Measurements from ENCODE around the gene BARD1. TPM values are rescaled to one million over a fixed set of nuclear protein-coding genes. Genes with fewer than 3 reads are reported as not detected.
"Not testable (repeated sequence)": the region's sequence is repeated elsewhere in the genome, so short reads cannot be mapped to it uniquely, and the experiment has no call there.

Gene BARD1
- total RNA-seq, 1 donor from 2014 or later = 13.9 TPM

GRCh38 chr2:214699236-214699635 is 110.2 kb downstream of the BARD1 start:
- H3K4me3 ChIP-seq (ENCODE audit: insufficient read depth, low read depth, low read length) = no peak overlapping the region
- TF ChIP-seq EZH2 (IDR thresholded peaks at IDR 0.05; ENCODE audit: insufficient read depth, low read length) (no peak), CTCF (IDR thresholded peaks at IDR 0.05; ENCODE audit: insufficient read depth, low read depth, low read length) (no peak)
- H4K20me1 ChIP-seq (ENCODE audit: insufficient read depth, low read length) = no peaks in the 10 kb centered on the region
- no peak overlapping the region for H3K9ac ChIP-seq (ENCODE audit: low read length)
- H3K4me3 Mint-ChIP-seq (ENCODE audit: unreplicated experiment) = no peak overlapping the region
- H3K79me2 ChIP-seq (ENCODE audit: insufficient read depth, low read length) = no peaks in the 10 kb centered on the region
- H3K4me2 ChIP-seq (ENCODE audit: low read length) = no peak overlapping the region
- no peak overlapping the region for H2AFZ ChIP-seq (ENCODE audit: low read depth, low read length)
- no peaks in the 10 kb centered on the region for H3K36me3 Mint-ChIP-seq (ENCODE audit: low read depth, unreplicated experiment)
- H3K27ac ChIP-seq (ENCODE audit: low read depth, low read length) = no peak overlapping the region
- no peaks in the 10 kb centered on the region for H3K27me3 Mint-ChIP-seq (ENCODE audit: low read depth, unreplicated experiment)
- no peaks in the 10 kb centered on the region for H3K9me3 ChIP-seq (ENCODE audit: insufficient read depth, low read depth, low read length)
- H3K4me1 Mint-ChIP-seq (ENCODE audit: low read depth, unreplicated experiment) = peaks cover 10% of the 10 kb centered on the region
- H3K36me3 ChIP-seq (ENCODE audit: insufficient read depth, low read length) = no peaks in the 10 kb centered on the region
- peaks cover 9% of the 10 kb centered on the region for H3K9me3 Mint-ChIP-seq (ENCODE audit: unreplicated experiment)
- H3K4me1 ChIP-seq (ENCODE audit: insufficient read depth, low read length) = no peaks in the 10 kb centered on the region
- H3K27me3 ChIP-seq (ENCODE audit: insufficient read depth, low read length) = no peaks in the 10 kb centered on the region
- no peak overlapping the region for H3K27ac Mint-ChIP-seq (ENCODE audit: unreplicated experiment)
- FAIRE-seq (no peak), DNase-seq (ENCODE audit: low read depth) (peak; percentile 29)

- Histone ChIP-seq H3K4me1 (ENCODE audit: insufficient read depth, low read length) (no peaks in the 10 kb centered on the region), H3K9me3 (ENCODE audit: insufficient read depth, low read depth, low read length) (no peaks in the 10 kb centered on the region), H3K79me2 (ENCODE audit: insufficient read depth, low read length) (no peaks in the 10 kb centered on the region), H2AFZ (ENCODE audit: low read depth, low read length) (no peak overlapping the region), H4K20me1 (ENCODE audit: insufficient read depth, low read length) (no peaks in the 10 kb centered on the region), H3K27ac (ENCODE audit: low read depth, low read length) (no peak overlapping the region), H3K4me3 (ENCODE audit: insufficient read depth, low read depth, low read length) (no peak overlapping the region), H3K27me3 (ENCODE audit: insufficient read depth, low read length) (no peaks in the 10 kb centered on the region), H3K9ac (ENCODE audit: low read length) (no peak overlapping the region), H3K4me2 (ENCODE audit: low read length) (no peak overlapping the region), H3K36me3 (ENCODE audit: insufficient read depth, low read length) (no peaks in the 10 kb centered on the region)
- Mint-ChIP-seq H3K27ac (ENCODE audit: unreplicated experiment) (no peak overlapping the region), H3K27me3 (ENCODE audit: low read depth, unreplicated experiment) (no peaks in the 10 kb centered on the region), H3K4me3 (ENCODE audit: unreplicated experiment) (no peak overlapping the region), H3K36me3 (ENCODE audit: low read depth, unreplicated experiment) (no peaks in the 10 kb centered on the region), H3K4me1 (ENCODE audit: low read depth, unreplicated experiment) (peaks cover 10% of the 10 kb centered on the region), H3K9me3 (ENCODE audit: unreplicated experiment) (peaks cover 9% of the 10 kb centered on the region)
- FAIRE-seq (no peak), DNase-seq (ENCODE audit: low read depth) (no peak)
- no peak for TF ChIP-seq CTCF (IDR thresholded peaks at IDR 0.05; ENCODE audit: insufficient read depth, low read depth, low read length)
- no peak for TF ChIP-seq EZH2 (IDR thresholded peaks at IDR 0.05; ENCODE audit: insufficient read depth, low read length)
These were observed 112.8 kb downstream of the BARD1 start for GRCh38 chr2:214696681-214697080.

- DNase-seq (ENCODE audit: low read depth) = no peak
These were observed 113.7 kb downstream of the BARD1 start for GRCh38 chr2:214695789-214696188.

GRCh38 chr2:214683557-214683956 is 125.9 kb downstream of the BARD1 start:
- H3K36me3 Mint-ChIP-seq (ENCODE audit: low read depth, unreplicated experiment); H3K9me3 Mint-ChIP-seq (ENCODE audit: unreplicated experiment); FAIRE-seq; H3K9me3 ChIP-seq (ENCODE audit: insufficient read depth, low read depth, low read length); H3K79me2 ChIP-seq (ENCODE audit: insufficient read depth, low read length); DNase-seq (ENCODE audit: low read depth); H3K4me1 Mint-ChIP-seq (ENCODE audit: low read depth, unreplicated experiment); H4K20me1 ChIP-seq (ENCODE audit: insufficient read depth, low read length); H3K27me3 ChIP-seq (ENCODE audit: insufficient read depth, low read length); H3K4me1 ChIP-seq (ENCODE audit: insufficient read depth, low read length); H3K27ac ChIP-seq (ENCODE audit: low read depth, low read length); H3K36me3 ChIP-seq (ENCODE audit: insufficient read depth, low read length); H3K27me3 Mint-ChIP-seq (ENCODE audit: low read depth, unreplicated experiment): not testable (repeated sequence)
- H3K4me3 ChIP-seq (ENCODE audit: insufficient read depth, low read depth, low read length) = peak overlapping the region; percentile 39
- H3K9ac ChIP-seq (ENCODE audit: low read length) = peak overlapping the region; percentile 41
- peak overlapping the region; percentile 41 for H2AFZ ChIP-seq (ENCODE audit: low read depth, low read length)
- H3K4me2 ChIP-seq (ENCODE audit: low read length) = peak overlapping the region; percentile 68
- Mint-ChIP-seq H3K4me3 (ENCODE audit: unreplicated experiment) (peak overlapping the region; percentile 80), H3K27ac (ENCODE audit: unreplicated experiment) (peak overlapping the region; percentile 29)

More at GRCh38 chr2:214695789-214696188, 113.7 kb downstream of the BARD1 start:
- FAIRE-seq = no peak
- no peak overlapping the region for H3K4me3 ChIP-seq (ENCODE audit: insufficient read depth, low read depth, low read length)
- no peaks in the 10 kb centered on the region for H3K4me1 ChIP-seq (ENCODE audit: insufficient read depth, low read length)
- no peak overlapping the region for H3K27ac Mint-ChIP-seq (ENCODE audit: unreplicated experiment)
- no peaks in the 10 kb centered on the region for H3K9me3 ChIP-seq (ENCODE audit: insufficient read depth, low read depth, low read length)
- TF ChIP-seq CTCF (IDR thresholded peaks at IDR 0.05; ENCODE audit: insufficient read depth, low read depth, low read length) = no peak
- TF ChIP-seq EZH2 (IDR thresholded peaks at IDR 0.05; ENCODE audit: insufficient read depth, low read length) = no peak
- no peaks in the 10 kb centered on the region for H3K27me3 ChIP-seq (ENCODE audit: insufficient read depth, low read length)
- no peaks in the 10 kb centered on the region for H3K79me2 ChIP-seq (ENCODE audit: insufficient read depth, low read length)
- H3K4me3 Mint-ChIP-seq (ENCODE audit: unreplicated experiment) = no peak overlapping the region
- no peak overlapping the region for H3K27ac ChIP-seq (ENCODE audit: low read depth, low read length)
- no peaks in the 10 kb centered on the region for H4K20me1 ChIP-seq (ENCODE audit: insufficient read depth, low read length)
- H2AFZ ChIP-seq (ENCODE audit: low read depth, low read length) = no peak overlapping the region
- H3K9me3 Mint-ChIP-seq (ENCODE audit: unreplicated experiment) = peaks cover 4% of the 10 kb centered on the region
- no peaks in the 10 kb centered on the region for H3K36me3 ChIP-seq (ENCODE audit: insufficient read depth, low read length)
- H3K27me3 Mint-ChIP-seq (ENCODE audit: low read depth, unreplicated experiment) = no peaks in the 10 kb centered on the region
- no peaks in the 10 kb centered on the region for H3K36me3 Mint-ChIP-seq (ENCODE audit: low read depth, unreplicated experiment)
- no peak overlapping the region for H3K9ac ChIP-seq (ENCODE audit: low read length)
- peaks cover 10% of the 10 kb centered on the region for H3K4me1 Mint-ChIP-seq (ENCODE audit: low read depth, unreplicated experiment)
- H3K4me2 ChIP-seq (ENCODE audit: low read length) = peak overlapping the region; percentile 28

Measured in astrocyte (in vitro differentiated cells and primary cell).